ENCODE data around the gene HCRTR2.
A peak's percentile ranks its signal among the peaks of the same experiment; 100 is the strongest.
"Not testable (repeated sequence)": the region's sequence is repeated elsewhere in the genome, so short reads cannot be mapped to it uniquely, and the experiment has no call there.

HCRTR2 gene

DNA sequence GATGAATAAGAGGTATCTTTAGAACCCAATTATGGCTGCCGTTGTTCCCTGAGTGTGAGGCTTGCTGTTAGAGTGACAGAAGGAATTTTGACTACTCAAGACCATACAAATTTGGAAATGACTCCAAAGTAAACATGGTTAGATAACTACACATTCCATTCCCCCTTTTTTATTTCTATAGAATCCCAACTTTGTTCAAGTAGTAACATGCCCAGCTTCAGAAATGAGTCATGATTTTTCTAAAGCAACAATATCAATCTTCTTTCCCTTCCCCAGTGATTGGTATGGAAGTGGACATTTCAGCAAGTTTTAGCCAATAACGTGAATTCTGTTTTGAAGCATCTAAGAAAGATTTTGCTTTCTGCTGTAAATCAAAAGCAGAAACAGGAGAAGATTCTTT is 37.8 kb downstream of the HCRTR2 start:
- no peak for DNase-seq

DNA sequence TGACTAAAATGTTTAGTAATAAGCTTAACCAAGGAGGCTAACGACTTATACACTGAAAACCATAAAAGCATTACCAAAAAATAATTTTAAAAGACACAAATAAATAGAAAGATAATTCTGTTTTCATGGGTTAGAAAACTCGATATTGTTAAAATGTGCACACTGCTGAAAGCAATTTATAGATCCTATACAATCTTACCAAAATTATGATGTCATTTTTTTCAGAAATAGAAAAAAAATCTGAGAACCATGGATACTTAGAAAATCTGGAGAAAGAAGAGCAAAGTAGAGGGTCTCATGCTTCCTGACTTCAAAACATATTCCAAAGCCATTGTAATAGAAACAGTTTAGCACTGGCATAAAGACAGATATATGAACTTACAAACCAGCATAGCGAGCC is 46.6 kb downstream of the HCRTR2 start:
- DNase-seq: no peak

DNA sequence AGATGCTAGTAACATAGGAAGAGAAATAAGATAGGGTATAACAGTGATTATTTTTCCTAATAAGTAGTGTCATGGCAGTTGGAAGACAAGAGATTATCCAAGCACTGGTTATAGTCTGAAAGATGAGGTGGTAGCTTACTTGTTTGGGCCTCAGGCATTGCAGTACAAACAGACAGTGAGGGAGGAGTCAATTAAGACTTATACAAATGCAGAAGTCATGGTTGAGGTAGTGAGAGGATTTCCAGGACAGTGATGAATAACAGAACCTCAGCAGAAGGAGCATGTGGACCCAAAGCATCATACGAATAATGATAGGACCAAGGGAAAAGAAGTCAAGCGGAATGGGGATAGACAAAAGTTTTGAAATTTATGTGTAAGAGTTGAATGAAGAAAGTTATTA is 53.5 kb downstream of the HCRTR2 start:
- DNase-seq: no peak

DNA sequence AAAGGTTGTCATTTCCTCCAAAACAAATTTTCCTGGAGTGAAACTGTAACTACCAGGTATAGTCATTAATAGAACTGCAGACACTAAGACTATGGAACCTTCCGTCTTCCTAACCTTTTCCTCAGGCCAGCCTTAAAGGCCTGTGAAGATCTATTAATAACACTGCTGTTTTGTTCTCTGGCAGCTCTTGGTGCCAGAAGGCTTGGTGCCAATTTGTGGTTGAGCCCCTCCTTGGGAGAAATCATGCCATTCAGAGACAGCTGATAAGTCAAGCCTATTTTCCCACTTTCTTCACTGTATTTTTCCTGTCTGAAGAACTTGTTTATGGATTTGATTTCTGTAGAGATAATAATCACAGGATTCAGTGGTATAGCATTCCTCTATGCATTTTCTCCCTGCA is 64.8 kb downstream of the HCRTR2 start:
- no peak for DNase-seq

DNA sequence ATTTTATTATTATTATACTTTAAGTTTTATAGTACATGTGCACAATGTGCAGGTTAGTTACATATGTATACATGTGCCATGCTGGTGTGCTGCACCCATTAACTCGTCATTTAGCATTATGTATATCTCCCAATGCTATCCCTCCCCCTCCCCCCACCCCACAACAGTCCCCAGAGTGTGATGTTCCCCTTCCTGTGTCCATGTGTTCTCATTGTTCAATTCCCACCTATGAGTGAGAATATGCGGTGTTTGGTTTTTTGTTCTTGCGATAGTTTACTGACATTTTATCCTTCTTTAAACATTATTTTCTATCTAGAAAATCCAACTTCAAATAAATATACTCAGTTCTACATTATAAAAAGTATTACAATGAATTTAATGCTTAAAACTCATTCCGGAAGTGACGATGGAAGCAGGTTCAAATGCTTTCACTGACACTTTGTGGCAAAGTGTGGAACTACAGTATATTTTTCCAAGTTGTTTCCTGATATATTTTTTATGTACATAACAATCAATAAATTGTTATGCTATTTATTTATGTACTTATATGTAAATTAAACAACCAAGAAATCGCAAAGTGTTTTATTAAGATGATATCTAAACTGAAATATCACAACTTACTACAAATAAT is 66.8 kb downstream of the HCRTR2 start:
- not testable (repeated sequence) for DNase-seq

- DNase-seq: no peak
Observed at GRCh38 chr6:55250400-55250799, 76.1 kb downstream of the HCRTR2 start.

GRCh38 chr6:55255113-55255512 is 80.8 kb downstream of the HCRTR2 start:
- DNase-seq: no peak

DNA sequence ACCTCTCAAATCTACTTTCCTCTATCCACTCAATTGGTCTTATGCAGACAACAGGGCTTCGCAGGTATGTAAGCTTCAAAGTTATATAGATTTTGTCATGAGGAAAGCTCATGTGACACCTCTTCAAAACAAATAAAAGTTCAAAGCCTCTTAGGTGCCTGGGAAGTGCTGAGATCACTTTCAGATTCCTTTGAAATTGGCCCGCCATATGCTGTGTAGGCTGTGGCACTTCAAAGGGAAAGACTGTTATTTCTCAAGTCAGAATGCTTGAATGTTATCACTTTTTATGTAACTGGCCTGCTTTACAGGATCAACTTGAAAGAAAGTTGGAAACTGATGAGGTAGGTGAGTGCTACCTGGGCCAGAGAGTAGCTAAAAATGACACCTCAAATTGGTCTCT is 85.9 kb downstream of the HCRTR2 start:
- DNase-seq: no peak

DNA sequence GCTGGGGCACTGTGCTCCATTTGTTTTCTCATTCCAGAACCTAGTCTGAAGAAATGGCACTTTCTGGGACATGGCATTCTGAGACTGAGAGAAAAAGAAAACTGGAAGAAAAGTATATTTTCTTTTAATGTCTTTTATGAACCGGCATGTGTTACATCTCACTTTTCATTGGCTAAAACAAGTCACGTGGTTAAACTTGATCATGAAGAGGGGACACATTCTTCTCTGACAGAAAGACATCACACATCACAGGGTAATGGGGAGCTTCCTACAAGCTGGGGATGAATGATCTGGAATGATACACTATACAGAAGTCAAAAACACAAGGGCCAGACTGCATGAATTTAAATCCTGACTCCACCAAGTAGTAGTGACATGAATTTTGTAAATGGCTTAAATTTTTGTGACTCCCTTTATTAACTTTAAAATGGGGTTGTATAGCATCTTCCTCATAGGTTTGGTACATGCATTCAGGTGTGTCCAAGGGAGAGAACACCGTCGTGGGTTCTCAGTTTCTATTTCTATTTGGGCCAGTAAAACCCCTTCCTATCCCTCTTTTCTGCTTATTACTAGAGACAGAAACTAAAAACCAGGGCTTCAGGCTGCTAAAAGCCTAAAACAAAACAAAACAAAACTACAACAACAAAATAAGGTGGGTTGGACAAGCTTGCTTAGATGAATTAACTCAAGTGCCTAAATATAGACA is 91.2 kb downstream of the HCRTR2 start:
- no peak for DNase-seq

DNA sequence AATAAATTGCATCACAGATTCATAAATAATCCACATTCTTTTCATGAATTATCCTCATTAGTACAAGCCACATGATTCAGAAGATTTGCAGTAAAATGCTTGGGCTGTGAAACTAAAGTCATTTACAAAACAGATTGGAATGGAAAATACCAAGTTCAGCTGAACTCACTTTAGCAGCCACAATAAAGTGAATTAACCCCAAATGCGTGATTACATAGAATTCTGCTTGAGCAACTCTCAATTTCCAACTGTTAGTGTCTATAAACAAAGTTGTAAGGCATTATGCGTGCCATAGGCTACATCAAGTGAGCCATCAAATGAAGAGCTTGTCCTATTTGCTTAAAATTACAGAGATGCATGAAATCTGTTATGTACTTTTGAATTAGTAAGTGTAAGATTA is 92.6 kb downstream of the HCRTR2 start:
- DNase-seq: no peak

GRCh38 chr6:55276745-55277530 is 102.6 kb downstream of the HCRTR2 start:
- peak in 7 of 56 donors; percentile 0 to 2 (median 1) for DNase-seq

- no peak for DNase-seq
Observed at GRCh38 chr6:55277646-55278045, 103.3 kb downstream of the HCRTR2 start.

GRCh38 chr6:55281215-55281614 is 106.9 kb downstream of the HCRTR2 start:
- no peak for DNase-seq

GRCh38 chr6:55282115-55282514 is 107.8 kb downstream of the HCRTR2 start:
- DNase-seq: no peak

GRCh38 chr6:55286824-55287223 is 112.5 kb downstream of the HCRTR2 start:
- DNase-seq: no peak

DNA sequence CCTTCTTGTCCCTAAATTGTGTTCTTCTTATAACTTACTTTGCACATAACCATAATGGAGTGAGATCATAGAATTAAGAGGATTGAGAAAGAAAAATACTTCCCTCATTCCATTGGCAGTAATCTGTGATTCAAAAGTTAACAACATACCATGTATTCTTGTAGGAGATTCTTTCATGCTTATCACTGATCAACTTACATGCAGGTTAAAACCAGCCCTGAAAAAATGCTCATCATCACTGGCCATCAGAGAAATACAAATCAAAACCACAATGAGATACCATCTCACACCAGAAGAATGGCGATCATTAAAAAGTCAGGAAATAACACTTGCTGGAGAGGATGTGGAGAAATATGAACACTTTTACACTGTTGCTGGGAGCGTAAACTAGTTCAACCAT is 116.4 kb downstream of the HCRTR2 start:
- DNase-seq: no peak

DNA sequence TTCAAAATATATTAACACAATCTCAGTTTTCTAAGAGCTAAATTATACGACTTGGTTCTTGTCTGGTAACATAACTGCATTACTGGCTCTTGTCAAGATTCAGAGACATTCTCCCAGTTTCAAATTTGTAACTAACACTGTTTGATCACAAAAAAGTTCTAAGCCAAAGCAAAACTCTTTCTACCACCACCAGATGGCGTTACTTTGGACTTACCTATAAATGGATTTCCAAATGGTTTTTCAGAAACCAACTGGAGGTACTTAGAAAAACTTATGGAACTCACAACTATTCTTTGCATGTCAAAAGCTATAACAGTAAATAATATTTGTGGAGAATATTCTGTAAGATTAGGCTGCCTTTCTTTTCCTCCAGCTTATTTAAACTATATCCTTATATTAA is 118.8 kb downstream of the HCRTR2 start:
- no peak for DNase-seq

DNA sequence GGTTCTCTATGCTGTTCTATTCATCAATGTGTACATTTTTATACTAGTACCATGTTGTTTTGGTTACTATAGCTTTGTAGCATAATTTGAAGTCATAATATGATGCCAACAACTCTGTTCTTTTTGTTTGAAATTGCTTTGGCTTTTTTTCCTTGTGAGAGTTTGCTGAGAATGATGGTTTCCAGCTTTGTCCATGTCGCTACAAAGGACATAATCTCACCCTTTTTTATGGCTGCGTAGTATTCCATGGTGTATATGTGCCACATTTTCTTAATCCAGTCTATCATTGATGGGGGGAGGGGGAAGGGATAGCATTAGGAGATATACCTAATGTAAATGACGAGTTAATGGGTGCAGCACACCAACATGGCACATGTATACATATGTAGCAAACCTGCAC is 122.9 kb downstream of the HCRTR2 start:
- not testable (repeated sequence) for DNase-seq

GRCh38 chr6:55299286-55299985 is 125.1 kb downstream of the HCRTR2 start:
- no peak for DNase-seq

- DNase-seq: no peak
Observed at GRCh38 chr6:55304747-55305146, 130.4 kb downstream of the HCRTR2 start.

GRCh38 chr6:55319961-55320695 is 145.8 kb downstream of the HCRTR2 start:
- no peak for DNase-seq
